ENCODE data around the gene CCND2. TPM values are rescaled to one million over a fixed set of nuclear protein-coding genes. Genes with fewer than 3 reads are reported as not detected.

The CCND2 gene
- total RNA-seq, 1 donor from 2014 or later, result 186 TPM

GRCh38 chr12:4297617-4298016, 24.1 kb downstream of the CCND2 start:
- Mint-ChIP-seq H3K36me3 (ENCODE audit: low read depth) (peaks cover 32% of the 10 kb centered on the region), H3K4me1 (peaks cover 30% of the 10 kb centered on the region), H3K4me3 (no peak overlapping the region), H3K27me3 (ENCODE audit: low read depth) (no peaks in the 10 kb centered on the region), H3K27ac (ENCODE audit: unreplicated experiment) (no peak overlapping the region), H3K9me3 (no peaks in the 10 kb centered on the region)
- TF ChIP-seq, protein P1, sequence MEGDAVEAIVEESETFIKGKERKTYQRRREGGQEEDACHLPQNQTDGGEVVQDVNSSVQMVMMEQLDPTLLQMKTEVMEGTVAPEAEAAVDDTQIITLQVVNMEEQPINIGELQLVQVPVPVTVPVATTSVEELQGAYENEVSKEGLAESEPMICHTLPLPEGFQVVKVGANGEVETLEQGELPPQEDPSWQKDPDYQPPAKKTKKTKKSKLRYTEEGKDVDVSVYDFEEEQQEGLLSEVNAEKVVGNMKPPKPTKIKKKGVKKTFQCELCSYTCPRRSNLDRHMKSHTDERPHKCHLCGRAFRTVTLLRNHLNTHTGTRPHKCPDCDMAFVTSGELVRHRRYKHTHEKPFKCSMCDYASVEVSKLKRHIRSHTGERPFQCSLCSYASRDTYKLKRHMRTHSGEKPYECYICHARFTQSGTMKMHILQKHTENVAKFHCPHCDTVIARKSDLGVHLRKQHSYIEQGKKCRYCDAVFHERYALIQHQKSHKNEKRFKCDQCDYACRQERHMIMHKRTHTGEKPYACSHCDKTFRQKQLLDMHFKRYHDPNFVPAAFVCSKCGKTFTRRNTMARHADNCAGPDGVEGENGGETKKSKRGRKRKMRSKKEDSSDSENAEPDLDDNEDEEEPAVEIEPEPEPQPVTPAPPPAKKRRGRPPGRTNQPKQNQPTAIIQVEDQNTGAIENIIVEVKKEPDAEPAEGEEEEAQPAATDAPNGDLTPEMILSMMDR (conservative IDR thresholded peaks at IDR 0.05), result no peak
- DNase-seq (ENCODE audit: low read depth, low spot score), result no peak

DNA sequence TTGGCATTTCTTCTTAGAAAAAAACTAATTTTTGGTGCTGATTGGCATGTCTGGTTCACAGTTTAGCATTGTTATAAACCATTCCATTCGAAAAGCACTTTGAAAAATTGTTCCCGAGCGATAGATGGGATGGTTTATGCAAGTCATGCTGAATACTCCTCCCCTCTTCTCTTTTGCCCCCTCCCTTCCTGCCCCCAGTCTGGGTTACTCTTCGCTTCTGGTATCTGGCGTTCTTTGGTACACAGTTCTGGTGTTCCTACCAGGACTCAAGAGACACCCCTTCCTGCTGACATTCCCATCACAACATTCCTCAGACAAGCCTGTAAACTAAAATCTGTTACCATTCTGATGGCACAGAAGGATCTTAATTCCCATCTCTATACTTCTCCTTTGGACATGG, 27.3 kb downstream of the CCND2 start:
- no peaks in the 10 kb centered on the region for H3K27me3 Mint-ChIP-seq (ENCODE audit: low read depth)

DNA sequence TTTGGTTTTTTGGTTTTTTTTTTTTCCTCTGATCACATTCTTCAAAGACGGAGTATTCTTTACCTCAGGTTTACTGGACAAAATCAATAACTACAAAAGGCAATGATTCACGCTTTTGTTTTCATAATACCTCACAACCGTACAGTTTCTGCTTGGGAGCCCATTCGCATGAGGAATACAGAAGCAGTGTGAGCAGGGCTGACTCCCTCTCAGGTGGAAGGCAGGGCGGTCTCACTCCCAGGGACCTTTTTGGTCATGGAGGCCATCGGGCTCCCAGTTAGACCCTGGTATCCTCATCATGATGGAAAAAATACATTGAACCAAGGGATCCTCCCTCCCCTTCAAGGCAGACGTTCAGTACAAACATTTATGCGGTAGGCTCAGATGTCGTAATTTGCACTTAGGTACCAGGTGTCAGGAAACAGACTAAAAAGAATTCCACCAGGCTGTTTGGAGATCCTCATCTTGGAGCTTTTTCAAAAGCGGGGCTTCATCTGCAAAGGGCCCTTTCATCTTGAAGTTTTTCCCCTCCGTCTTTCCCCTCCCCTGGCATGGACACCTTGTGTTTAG, 28.5 kb downstream of the CCND2 start:
- peaks cover 22% of the 10 kb centered on the region for H3K36me3 Mint-ChIP-seq (ENCODE audit: low read depth)
- no peak for DNase-seq (ENCODE audit: low read depth, low spot score)
- peaks cover 9% of the 10 kb centered on the region for H3K4me1 Mint-ChIP-seq
- no peaks in the 10 kb centered on the region for H3K9me3 Mint-ChIP-seq
- no peak overlapping the region for H3K4me3 Mint-ChIP-seq
- H3K27ac Mint-ChIP-seq (ENCODE audit: unreplicated experiment), result no peak overlapping the region
- H3K27me3 Mint-ChIP-seq (ENCODE audit: low read depth), result no peaks in the 10 kb centered on the region
- TF ChIP-seq, protein P1 (conservative IDR thresholded peaks at IDR 0.05), result no peak

More for the DNA sequence above, 27.3 kb downstream of the CCND2 start:
- no peak overlapping the region for H3K4me3 Mint-ChIP-seq
- TF ChIP-seq, protein P1 (conservative IDR thresholded peaks at IDR 0.05), result no peak
- H3K9me3 Mint-ChIP-seq, result no peaks in the 10 kb centered on the region
- H3K36me3 Mint-ChIP-seq (ENCODE audit: low read depth), result peaks cover 25% of the 10 kb centered on the region
- no peaks in the 10 kb centered on the region for H3K4me1 Mint-ChIP-seq
- DNase-seq (ENCODE audit: low read depth, low spot score), result no peak
- H3K27ac Mint-ChIP-seq (ENCODE audit: unreplicated experiment), result no peak overlapping the region

- Mint-ChIP-seq H3K27me3 (ENCODE audit: low read depth) (no peaks in the 10 kb centered on the region), H3K9me3 (no peaks in the 10 kb centered on the region), H3K4me3 (no peak overlapping the region), H3K27ac (ENCODE audit: unreplicated experiment) (no peak overlapping the region), H3K4me1 (peaks cover 17% of the 10 kb centered on the region), H3K36me3 (ENCODE audit: low read depth) (peaks cover 22% of the 10 kb centered on the region)
- TF ChIP-seq, protein P1 (conservative IDR thresholded peaks at IDR 0.05), result no peak
- DNase-seq (ENCODE audit: low read depth, low spot score), result no peak
Measured at GRCh38 chr12:4302881-4303280, 29.3 kb downstream of the CCND2 start.

GRCh38 chr12:4303750-4304149, 30.2 kb downstream of the CCND2 start:
- TF ChIP-seq, protein P1 (conservative IDR thresholded peaks at IDR 0.05), result no peak
- H3K9me3 Mint-ChIP-seq, result no peaks in the 10 kb centered on the region
- no peak for DNase-seq (ENCODE audit: low read depth, low spot score)
- H3K27ac Mint-ChIP-seq (ENCODE audit: unreplicated experiment), result peak overlapping the region; percentile 78
- no peak overlapping the region for H3K4me3 Mint-ChIP-seq
- peaks cover 19% of the 10 kb centered on the region for H3K36me3 Mint-ChIP-seq (ENCODE audit: low read depth)
- H3K27me3 Mint-ChIP-seq (ENCODE audit: low read depth), result no peaks in the 10 kb centered on the region
- H3K4me1 Mint-ChIP-seq, result peaks cover 20% of the 10 kb centered on the region
